NOMO-1 treated with DMSO at 0.1 percent for 48 hours (cell line): ENCODE results near the gene DFFB.
"Not testable (repeated sequence)": the region's sequence is repeated elsewhere in the genome, so short reads cannot be mapped to it uniquely, and the experiment has no call there.

Experiments used
- DNase-seq: peaks from one replicate; lab custom pipeline; 2025; ENCODE audit not compliant: unreplicated experiment; lab: John Stamatoyannopoulos, UW

The DFFB gene

DNA sequence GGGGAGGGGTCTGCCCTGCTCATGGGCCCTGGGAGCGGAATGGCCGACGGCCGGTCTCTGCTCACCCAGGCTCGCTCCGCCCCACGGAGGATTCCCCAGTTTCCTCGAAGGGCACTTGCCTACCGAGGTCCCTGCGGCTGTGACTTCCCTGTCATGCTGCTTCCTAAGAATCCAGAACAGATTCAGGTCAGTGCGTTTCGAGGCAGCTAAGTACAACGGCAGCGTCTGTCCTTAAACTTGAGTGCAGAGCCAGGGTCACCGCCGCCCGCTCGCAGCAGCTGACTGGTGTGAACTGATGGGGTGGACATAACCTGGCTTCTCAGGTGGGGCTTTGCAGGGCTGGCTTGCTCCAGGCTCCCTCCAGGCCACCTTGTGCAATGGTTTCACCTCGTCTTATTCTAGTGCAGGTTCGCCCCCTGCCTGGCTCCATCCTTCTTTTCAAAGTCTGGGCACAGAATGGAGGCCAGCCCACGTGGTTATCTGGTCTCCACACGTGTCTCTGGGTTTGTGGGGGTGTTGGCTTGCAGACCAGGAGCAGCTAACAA is 50.4 kb downstream of the DFFB start:
- DNase-seq = no peak

DNA sequence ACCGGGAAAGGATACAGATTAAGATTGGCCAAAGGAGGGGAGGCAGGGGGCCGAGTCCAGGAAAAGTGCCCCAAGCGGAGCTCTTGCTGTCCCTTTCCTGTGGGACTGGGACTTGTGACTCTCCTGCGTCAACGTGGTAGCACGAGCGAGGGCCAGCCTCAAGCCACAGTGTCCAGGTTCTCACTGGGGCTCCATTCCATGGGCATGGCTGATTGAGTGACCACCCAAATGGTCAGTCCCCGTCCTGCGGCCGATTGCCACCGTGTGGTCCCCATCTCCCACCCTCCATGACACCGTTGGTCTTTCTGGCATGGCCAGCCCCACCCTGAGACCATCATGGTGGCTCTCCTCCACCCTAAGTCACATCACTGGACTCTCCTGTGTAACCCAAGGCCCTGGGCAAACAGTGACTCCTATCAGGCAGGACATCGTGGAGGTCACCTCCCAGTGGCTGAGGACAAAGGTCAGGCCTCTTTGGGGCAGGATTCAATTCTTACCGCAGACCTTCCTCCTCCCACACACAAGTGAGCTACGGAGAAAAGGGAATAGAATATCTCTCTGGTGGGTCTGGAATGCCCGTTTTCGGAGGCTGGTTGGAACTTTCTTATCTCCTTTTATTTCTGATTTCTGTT is 51.7 kb downstream of the DFFB start:
- DNase-seq = no peak

- no peak for DNase-seq
Measured at GRCh38 chr1:3909615-3910014, 52.3 kb downstream of the DFFB start.

DNA sequence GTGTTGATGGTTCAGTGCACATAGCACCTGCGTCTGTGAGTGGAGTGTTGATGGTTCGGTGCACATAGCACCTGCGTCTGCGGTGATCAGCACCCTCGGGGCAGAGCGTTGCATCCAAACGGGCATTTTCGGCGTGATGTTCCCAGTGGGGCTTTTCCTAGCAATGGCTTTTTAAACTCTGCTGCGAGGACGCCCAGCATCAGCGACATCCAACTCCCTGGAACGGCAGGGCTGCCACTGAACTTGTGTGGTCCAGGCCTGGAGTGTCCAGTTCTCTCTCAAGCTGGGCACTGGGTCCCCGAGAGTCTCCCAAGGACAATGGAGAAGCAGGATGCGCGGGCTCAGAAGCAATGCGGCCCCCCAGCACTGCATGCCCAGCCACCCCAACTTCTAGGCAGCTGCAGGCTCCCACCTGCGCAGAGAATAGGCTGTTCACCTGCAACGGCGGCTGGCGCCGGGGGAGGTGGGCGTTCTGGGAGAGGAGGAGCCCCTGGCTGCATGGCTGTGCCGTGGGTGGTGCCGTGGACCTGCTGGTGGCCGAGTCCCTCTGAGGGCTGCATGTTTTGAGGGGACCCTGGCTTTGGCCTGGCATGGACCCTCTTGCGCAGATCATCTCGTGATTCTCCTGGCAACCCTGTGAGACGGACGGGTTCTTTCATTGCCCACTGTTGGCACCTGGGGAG is 52.9 kb downstream of the DFFB start:
- DNase-seq = no peak

DNA sequence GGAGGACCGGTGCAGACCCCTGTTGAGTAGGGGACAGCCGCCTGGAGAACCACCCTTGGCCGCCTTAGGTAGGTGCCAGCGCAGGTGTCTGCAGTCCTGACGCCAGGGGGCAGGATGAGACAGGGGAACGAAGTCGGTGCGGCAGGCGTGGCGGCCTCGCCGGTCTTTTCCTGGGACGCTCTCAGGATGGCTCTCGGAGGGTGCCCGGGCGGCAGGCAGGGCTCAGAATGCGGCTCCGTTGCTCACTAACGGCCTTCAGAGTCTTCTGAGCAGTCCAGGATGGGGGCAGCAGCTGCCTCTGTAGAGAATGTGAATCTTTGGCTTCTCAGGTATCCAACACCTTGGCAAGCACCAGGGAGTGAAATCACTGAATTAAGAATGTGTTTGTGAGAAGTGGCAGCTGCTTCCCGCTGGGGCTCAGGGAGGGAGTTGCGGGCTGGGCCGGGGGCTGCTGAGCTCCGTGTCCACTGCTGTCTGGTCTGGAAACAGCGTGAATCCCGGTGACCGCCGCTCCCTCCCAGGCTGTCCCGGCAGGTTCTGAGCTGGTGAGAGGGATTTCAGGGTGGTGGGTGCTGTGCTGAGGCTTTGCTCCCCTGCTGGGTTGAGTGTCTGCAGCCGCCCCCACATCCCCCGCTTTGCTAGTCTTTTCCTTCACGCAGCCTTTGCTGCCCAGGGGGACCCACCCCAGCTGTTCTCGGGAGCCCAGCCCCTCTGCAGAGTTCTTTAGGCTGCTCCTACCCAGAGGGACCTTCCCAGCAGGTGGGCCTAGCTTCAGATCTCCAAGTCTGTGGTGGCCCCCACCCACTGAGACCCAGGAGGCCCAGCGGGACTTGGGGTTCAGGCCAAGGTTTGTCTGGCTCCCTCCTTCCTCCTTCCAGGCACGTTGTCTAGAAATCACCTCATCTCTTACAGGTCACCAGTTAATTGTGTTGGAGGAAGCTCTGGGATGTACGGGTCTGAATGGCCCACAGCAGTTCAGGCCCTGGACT is 53.9 kb downstream of the DFFB start:
- peak; percentile 35 for DNase-seq

- no peak for DNase-seq
Measured at GRCh38 chr1:3911981-3912808, 54.9 kb downstream of the DFFB start.

GRCh38 chr1:3912809-3913685 is 55.8 kb downstream of the DFFB start:
- DNase-seq = no peak

- no peak for DNase-seq
Measured at GRCh38 chr1:3914331-3914851, 57.1 kb downstream of the DFFB start.

DNA sequence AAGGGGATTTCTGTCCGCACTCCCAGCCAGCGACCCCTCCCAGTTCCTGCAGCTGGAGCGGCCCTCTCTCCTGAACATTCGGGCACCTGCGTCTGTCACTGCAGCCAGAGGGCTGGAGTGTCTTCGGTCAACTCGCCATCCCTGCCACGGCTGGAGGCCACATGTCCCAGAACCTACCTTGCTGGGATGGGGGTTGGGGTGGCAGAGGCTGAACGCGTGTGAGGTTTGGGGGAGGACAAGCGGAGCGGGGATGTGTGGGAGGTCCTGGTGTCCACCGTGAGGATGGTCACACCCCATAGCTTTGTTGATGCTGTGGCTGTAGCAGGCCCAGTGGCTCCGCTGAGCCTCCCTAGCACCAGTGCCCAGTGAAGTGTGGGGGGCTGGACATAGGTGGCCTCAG is 57.6 kb downstream of the DFFB start:
- no peak for DNase-seq

DNA sequence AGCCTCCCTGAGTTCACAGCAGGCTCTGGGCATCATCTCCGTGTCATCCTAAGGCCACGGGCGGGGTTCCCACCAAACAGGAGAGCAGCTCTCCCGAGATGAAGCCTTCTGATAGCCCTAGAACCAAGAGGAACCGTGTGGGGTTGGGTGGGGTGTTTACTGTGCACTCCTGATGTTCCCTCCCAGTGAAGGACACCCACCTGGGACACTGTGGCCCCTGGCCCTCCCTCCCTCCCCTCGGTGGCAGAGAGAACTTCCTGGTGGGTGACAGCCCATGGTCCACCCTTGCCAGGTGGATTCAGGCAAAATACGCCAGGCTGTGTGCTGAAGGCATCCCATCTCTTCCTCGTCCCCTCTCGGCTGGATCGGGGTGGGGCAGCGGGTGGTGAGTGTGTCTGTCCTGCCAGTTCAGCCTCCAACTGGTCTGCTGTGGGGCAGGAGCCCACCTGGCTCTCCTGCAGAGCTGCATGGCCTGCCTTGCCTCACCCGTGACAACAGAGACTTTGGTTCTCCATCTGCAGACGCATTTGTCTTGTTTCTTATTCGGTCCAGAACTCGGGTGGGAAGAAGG is 58.4 kb downstream of the DFFB start:
- no peak for DNase-seq

DNA sequence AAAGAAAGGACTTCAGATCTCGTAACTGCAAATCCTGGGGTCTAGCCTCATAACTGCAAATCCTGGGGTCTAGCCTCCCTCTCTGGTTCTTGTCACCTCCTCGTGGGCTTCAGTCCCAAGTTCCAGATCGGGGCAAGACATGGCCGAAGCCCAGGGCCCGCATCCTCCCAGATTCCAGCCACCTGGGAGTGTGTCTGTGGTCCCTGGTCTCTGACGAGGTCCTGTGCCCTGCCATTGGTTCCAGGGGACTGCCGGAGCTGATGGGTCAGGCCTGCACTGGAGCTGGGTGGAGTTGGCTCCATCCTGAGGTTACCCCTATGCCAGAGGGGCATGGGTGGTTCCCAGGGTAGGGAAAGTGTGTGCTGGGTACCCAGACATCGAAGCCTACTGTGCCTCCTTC is 60.5 kb downstream of the DFFB start:
- no peak for DNase-seq

GRCh38 chr1:3918359-3918758 is 61.1 kb downstream of the DFFB start:
- DNase-seq = not testable (repeated sequence)

DNA sequence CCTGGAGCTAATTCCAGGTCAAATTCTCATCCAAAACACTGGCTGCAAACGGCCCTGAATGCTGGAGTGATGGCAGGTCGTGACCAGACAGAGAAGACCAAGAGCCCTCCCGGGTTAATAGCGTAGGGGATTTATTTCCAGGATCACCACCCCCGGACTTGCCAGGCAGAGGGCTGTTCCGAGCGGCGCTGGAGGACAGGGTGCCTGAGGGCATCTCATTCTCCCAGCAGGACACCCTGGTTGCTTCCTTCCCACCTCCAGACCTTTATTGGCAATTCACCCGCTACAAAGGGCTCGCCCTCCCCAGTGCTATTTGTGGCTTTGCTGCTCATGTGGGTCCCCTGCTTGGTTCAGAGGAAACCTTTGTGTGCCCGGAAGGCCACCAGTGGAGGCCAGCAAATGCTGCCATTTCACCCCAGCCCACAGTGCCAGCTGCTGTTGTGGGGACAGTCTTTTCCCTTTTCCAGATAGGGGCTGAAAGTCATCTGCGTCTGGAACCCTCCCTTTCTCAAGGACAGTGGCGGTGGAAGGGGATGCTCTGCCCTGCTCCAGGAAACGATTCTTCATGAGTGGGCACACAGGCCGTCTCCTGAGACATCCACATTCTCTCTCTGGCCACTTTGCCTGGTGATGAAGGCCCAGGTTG is 61.8 kb downstream of the DFFB start:
- no peak for DNase-seq

GRCh38 chr1:3919706-3920105 is 62.4 kb downstream of the DFFB start:
- DNase-seq = no peak

DNA sequence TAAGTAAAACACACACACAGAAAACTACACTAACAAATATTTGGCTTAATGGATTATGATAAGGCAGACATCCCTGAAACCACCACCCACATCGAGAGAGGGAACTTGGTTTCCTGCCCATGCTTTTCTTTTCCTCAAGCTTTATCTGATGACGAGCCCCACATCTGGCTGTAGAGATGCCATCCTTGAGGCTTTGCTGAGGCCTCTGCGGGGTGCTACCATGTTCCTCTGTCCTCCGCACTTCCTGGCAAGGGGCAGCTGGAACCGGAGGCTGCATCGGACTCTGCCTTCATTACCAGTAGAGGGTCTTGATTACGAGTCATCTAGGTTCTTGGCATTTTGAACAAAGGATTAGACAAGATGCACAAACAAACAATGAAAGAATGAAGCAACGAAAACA is 64.5 kb downstream of the DFFB start:
- DNase-seq = no peak

DNA sequence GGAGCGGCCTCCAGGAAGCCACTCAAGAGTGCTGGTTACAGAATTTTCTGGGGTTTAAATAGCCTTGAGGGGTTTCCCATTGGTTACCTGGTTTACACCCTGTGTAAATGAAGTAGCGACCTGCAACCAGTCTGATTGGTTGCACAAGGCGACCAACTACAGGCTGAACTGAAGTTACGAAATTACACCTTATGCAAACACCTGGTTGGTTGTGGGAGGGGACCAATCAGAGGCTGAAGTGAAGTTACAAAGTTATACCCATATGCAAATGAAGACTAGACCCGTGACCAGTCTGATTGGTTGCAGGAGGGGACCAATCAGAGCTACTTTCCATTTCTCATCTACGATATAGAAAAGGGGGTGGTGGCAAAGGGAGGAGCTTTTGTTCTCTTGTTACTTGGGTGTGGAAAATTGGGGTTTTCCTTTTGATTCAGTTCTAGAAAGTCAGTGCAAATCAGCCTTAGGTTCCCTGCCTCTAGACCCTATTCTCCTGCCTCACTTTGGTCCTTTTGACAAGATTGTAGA is 65.0 kb downstream of the DFFB start:
- no peak for DNase-seq

DNA sequence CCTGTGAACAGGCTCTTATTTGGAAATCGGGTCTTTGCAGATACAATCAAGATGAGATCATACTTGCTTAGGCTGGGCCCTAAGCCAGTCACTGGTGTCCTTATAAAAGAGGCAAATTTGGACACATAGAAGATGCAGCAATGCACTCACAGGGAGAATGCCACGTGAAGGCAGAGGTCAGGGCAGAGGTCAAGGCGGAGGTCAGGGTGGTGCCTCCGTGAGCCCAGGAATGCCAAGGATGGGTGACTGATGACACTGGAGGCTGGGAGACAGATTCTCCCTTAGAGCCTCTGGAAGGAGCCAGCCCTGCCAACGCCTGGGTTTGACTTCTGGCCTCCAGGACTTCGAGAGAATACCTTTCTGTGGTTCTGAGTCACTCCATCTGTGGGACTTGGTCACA is 65.6 kb downstream of the DFFB start:
- DNase-seq = no peak
